HG02973 (cell line): ENCODE measurements around the gene CST3.

ENCODE experiments used
- ATAC-seq: cut with Tn5 transposase; IDR thresholded peaks from one replicate; pipeline ENCODE4 v1.9.1; 2021; ENCODE audit warnings: moderate library complexity; ENCODE audit not compliant: unreplicated experiment

Gene CST3

GRCh38 chr20:23605867-23606651 is 31.7 kb downstream of the CST3 start, which contains the start of gene CST9:
TSS of gene CST9 (minus strand) at chr20:23605917. CDS start at chr20:23605864, 53 bp downstream.
- ATAC-seq, result no peak

GRCh38 chr20:23604306-23604705 is 33.4 kb downstream of the CST3 start:
- ATAC-seq, result no peak

DNA sequence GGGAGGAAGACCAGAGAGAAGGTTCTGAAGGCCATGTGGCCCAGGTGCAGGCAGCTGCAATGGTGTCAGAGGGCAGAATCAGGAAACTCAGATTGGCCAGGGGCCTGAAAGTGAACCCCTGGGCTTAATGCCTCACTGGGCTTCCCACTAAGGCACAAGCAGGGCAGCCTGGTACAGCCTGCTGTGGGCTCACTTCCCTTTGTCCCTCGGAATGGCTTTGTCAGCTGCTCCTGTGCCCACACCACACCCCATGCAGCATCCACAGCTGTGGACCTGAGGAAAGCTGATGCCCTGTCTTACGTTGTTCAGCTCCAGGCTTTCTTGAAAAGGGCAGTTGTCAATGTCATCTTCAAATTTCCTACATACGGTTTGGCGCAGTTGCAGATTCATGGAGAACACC is 34.4 kb downstream of the CST3 start:
- ATAC-seq, result no peak

GRCh38 chr20:23602699-23603098 is 35.1 kb downstream of the CST3 start:
- no peak for ATAC-seq

DNA sequence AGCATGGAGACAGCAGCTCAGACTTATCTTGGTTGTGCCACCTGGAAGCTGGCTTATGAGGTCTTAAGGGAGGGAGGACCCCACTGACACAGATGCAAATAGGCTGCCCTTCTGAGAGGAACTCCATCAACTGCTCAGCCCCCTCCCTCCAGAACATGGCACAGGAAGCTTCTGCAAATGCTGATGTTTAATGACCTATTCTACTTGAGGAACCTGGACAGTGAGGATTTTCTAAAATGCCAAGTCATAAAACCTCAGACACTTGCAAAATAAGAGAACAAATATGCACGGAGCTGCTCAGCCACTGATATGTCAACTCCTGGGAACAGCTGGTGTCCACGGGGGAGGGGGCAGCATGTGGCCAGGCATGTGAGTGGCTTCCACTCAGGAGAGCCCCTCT is 35.5 kb downstream of the CST3 start:
- ATAC-seq, result no peak

GRCh38 chr20:23601715-23602114 is 36.0 kb downstream of the CST3 start:
- no peak for ATAC-seq

DNA sequence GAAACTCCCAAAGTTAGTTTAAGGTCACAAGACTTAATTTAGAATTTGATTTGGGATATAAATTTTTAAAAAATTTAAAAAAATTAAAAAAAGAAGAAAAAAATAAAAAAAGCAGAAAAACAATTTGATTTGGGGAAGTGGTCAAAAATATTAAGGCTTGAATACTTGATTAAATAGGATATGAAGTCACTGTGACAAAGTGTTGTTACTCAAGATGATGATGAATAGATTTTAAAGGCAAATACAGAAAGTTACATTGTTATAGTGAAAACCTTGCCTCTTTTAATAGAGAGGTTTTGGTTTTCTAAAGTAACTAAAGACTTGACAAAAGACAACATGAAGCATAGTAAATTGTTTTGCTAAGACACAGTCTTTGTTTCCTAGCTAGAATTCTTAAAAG is 39.3 kb downstream of the CST3 start:
- ATAC-seq, result no peak

DNA sequence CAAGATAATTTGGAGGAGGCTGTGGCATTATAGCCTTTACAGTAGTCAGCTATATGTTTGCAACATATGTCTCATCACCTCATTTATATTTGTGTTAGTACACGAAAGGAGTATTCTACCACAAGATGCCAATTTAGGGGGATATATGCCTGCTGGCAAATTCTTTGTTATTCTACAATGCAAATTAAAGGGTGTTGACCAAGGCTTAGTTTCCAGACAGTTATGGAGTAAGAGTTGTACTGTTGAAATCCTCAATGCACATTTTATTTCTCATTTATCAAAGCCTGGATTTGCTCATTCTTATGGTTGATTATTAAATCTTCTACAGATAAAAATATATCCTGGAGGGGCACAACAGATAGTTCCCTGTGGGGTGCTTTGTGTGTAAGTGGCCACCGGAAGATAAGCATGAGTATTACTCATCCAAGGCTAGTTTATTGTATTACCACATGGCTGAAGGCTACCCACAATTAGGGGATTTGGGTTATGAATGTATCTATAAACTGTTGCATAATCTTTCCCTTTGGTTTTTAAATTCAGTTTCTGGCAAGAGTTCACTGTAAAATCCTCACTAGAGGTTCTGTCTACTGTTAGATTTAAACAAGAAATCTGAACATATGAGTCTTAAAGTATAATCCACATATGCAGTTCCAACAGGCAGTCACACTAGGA is 41.0 kb downstream of the CST3 start:
- ATAC-seq, result no peak

GRCh38 chr20:23595941-23596340 is 41.8 kb downstream of the CST3 start:
- no peak for ATAC-seq

- no peak for ATAC-seq
Observed at GRCh38 chr20:23588434-23589403, 49.0 kb downstream of the CST3 start.

DNA sequence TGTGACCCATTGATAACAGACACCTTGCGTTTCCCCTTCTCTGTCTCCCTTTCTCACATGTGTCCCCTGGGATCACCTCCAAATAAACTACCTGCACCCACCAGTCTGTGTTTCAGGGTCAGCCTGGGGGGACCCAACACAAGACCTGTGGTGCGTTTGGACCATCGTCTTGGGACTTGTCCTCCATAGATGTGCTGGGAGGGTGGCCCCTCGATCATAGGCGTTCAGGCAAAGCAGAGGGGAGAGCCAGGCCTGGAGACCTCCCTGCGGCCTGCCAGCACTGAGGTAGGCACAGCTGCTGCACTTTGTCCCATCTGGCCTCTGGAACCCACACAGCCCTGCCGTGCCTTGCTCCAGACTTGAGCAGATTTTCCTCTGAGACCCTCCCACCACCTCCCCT is 50.1 kb downstream of the CST3 start:
- no peak for ATAC-seq

GRCh38 chr20:23586735-23587525 is 50.8 kb downstream of the CST3 start:
- ATAC-seq, result no peak

DNA sequence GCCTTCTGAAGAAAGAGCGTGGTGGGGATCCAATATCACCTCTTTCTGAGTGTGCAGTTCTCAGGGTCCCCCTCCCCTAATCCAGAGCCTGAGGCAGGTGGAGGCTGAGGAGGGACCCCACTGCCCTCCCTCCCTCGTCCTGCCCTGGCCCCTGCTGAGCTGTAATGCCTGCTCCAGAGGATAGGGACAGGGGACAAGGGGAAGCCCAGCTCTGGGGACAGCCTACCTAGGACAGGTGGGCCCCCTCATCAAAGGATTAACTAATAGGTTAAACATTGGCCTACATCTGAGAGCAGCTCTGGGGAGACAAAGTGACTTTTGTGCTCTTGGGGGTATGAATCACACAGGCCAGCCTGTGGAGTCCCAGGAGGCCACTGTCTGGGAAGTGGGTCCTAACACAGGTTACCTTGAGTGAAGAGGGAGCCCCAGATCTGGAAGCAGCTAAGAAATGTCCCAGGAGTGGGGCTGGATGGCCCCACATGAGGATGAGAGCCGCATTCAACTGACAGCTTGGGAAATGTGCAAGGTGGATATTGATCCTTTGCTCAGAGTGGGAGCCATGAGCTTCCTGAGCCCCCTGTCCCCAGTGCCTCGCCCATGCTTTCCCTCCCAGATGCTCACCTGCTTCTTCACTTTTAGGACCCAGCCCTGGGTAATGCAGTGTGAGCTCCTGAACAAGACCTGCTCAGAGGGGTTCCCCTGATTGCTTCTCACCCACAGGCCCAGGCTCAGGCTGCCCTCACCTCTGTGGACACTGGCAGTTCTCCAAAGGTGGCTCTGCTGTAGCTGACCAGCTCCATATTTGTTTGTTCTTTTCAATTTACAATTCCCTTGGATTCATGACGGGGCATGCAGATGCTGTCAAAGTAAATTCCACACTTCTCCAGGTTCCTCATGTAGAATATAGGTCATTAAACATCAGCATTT is 51.7 kb downstream of the CST3 start:
- no peak for ATAC-seq

GRCh38 chr20:23585449-23585807 is 52.3 kb downstream of the CST3 start:
- ATAC-seq, result no peak

DNA sequence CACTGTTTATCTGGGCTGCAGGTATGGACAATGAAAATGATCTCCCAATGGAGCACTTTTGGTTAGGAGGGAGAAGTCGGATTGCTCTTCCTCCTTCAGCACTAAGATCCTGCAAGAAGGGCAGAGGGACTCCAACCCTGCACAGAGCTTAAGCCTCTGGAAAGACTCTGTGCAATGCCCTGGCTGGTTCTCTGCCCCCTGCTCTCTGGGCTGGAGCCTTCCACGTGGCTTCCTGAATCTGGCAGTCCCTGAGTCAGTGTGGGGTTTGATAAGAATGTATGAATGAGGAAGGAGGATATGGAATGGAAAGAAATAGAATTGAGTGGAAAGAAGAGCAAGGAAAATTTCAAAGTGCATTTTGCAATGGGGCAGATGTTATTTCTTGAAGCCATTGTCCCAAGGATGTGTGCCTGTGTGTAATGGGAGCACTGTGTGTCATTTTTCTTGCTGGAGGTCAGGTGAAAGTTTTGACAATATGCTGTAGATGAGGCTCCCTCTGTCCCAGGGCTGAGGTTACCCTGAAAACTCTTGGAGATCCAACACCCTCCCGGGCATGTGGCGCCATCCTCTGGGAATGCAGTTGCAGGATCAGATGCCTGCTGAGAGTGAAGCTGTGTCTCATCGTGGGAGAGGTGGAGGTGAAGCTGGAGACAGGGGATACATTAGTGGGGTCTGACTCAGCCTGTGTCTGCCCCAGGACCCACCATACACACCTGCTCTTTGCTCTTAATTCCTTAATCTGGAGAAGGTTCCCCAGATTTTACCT is 53.1 kb downstream of the CST3 start:
- no peak for ATAC-seq
